H9 (cell line): ENCODE data around the gene RAB11FIP4. TPM values are rescaled to one million over a fixed set of nuclear protein-coding genes. Genes with fewer than 3 reads are reported as not detected.

Source experiments
- DNase-seq: peaks from one replicate; pipeline ENCODE4 v3.0.0-alpha.2; 2017
- H2AFZ ChIP-seq: one replicate; pipeline ENCODE4 v1.6.1; 2013; ENCODE audit warnings: mild to moderate bottlenecking, low read length, control low read depth, moderate library complexity
- H2AK5ac ChIP-seq: 2 replicates; pipeline ENCODE4 v1.6.1; 2013; ENCODE audit warnings: low read length, control low read depth, mixed read lengths; ENCODE audit not compliant: insufficient read length
- H2BK120ac ChIP-seq: one replicate; pipeline ENCODE4 v1.6.1; 2013; ENCODE audit warnings: low read depth, mild to moderate bottlenecking, low read length, control low read depth, inconsistent platforms; ENCODE audit not compliant: poor library complexity, severe bottlenecking
- H2BK12ac ChIP-seq: 2 replicates; pipeline ENCODE4 v1.6.1; 2013; ENCODE audit warnings: low read length, control low read depth, mixed read lengths, low read depth; ENCODE audit not compliant: insufficient read length
- H2BK15ac ChIP-seq: 2 replicates; pipeline ENCODE4 v1.6.1; 2013; ENCODE audit warnings: low read depth, low read length, control low read depth
- H2BK20ac ChIP-seq: one replicate; pipeline ENCODE4 v1.6.1; 2013; ENCODE audit warnings: low read depth, mild to moderate bottlenecking, low read length, control low read depth, inconsistent platforms; ENCODE audit not compliant: poor library complexity, severe bottlenecking
- H2BK5ac ChIP-seq: 2 replicates; pipeline ENCODE4 v1.6.1; 2013; ENCODE audit warnings: low read length, control low read depth, mixed read lengths; ENCODE audit not compliant: insufficient read length
- H3K14ac ChIP-seq: 2 replicates; pipeline ENCODE4 v1.6.1; 2013; ENCODE audit warnings: low read length, control low read depth; ENCODE audit not compliant: insufficient read depth
- H3K18ac ChIP-seq: 2 replicates; pipeline ENCODE4 v1.6.1; 2013; ENCODE audit warnings: low read depth, mild to moderate bottlenecking, mixed read lengths, low read length, control low read depth; ENCODE audit not compliant: insufficient read length
- H3K23ac ChIP-seq: 2 replicates; pipeline ENCODE4 v1.6.1; 2013; ENCODE audit warnings: low read length, control low read depth, mixed read lengths, low read depth; ENCODE audit not compliant: insufficient read length
- H3K23me2 ChIP-seq: 2 replicates; pipeline ENCODE4 v1.6.1; 2013; ENCODE audit warnings: low read depth, mild to moderate bottlenecking, mixed read lengths, low read length, control low read depth; ENCODE audit not compliant: insufficient read length, poor library complexity, severe bottlenecking
- H3K27ac ChIP-seq: 2 replicates; pipeline ENCODE4 v1.5.1; 2013; ENCODE audit warnings: low read length, control low read depth, mixed read lengths, low read depth; ENCODE audit not compliant: insufficient read length
- H3K27me3 ChIP-seq: 2 replicates; pipeline ENCODE4 v1.6.1; 2013; ENCODE audit warnings: low read length, control low read depth, inconsistent platforms; ENCODE audit not compliant: insufficient read depth
- H3K4ac ChIP-seq: 2 replicates; pipeline ENCODE4 v1.6.1; 2013; ENCODE audit warnings: low read depth, mild to moderate bottlenecking, control low read depth, inconsistent platforms, low read length, moderate library complexity
- H3K4me1 ChIP-seq: 2 replicates; pipeline ENCODE4 v1.6.1; 2013; ENCODE audit warnings: low read length, control low read depth, inconsistent platforms; ENCODE audit not compliant: insufficient read depth
- H3K4me2 ChIP-seq: 2 replicates; pipeline ENCODE4 v1.6.1; 2013; ENCODE audit warnings: low read length, control low read depth, mixed read lengths; ENCODE audit not compliant: insufficient read length, insufficient read depth
- H3K56ac ChIP-seq: 2 replicates; pipeline ENCODE4 v1.6.1; 2013; ENCODE audit warnings: low read depth, mild to moderate bottlenecking, mixed read lengths, low read length, control low read depth; ENCODE audit not compliant: insufficient read length
- H3K79me1 ChIP-seq: 2 replicates; pipeline ENCODE4 v1.6.1; 2013; ENCODE audit warnings: low read depth, mild to moderate bottlenecking, moderate library complexity, low read length, control low read depth, inconsistent platforms; ENCODE audit not compliant: insufficient read depth, poor library complexity, severe bottlenecking
- H3K79me2 ChIP-seq: 2 replicates; pipeline ENCODE4 v1.6.1; 2013; ENCODE audit warnings: low read length, control low read depth, inconsistent platforms; ENCODE audit not compliant: insufficient read depth
- H3K9ac ChIP-seq: 2 replicates; pipeline ENCODE4 v1.6.1; 2013; ENCODE audit warnings: low read length, control low read depth, mixed read lengths; ENCODE audit not compliant: insufficient read length; ENCODE audit errors: extremely low read depth
- H3K9me3 ChIP-seq: one replicate; pipeline ENCODE4 v1.6.1; 2013; ENCODE audit warnings: low read depth, low read length, inconsistent platforms; ENCODE audit not compliant: control insufficient read depth
- H3T11ph ChIP-seq: one replicate; pipeline ENCODE4 v1.6.1; 2013; ENCODE audit warnings: mild to moderate bottlenecking, low read length, control low read depth, inconsistent platforms
- H4K20me1 ChIP-seq: one replicate; pipeline ENCODE4 v1.6.1; 2013; ENCODE audit not compliant: control insufficient read depth, insufficient read length, insufficient read depth
- H4K5ac ChIP-seq: 2 replicates; pipeline ENCODE4 v1.6.1; 2013; ENCODE audit warnings: low read depth, mild to moderate bottlenecking, mixed read lengths, low read length, control low read depth; ENCODE audit not compliant: insufficient read length
- H4K8ac ChIP-seq: replicated peaks from 2 replicates; pipeline ENCODE4 v1.6.1; 2013; ENCODE audit warnings: low read length, control low read depth, mixed read lengths, low read depth; ENCODE audit not compliant: insufficient read length
- H4K91ac ChIP-seq: 2 replicates; pipeline ENCODE4 v1.6.1; 2013; ENCODE audit warnings: low read depth, mild to moderate bottlenecking, moderate library complexity, mixed read lengths, low read length, control low read depth; ENCODE audit not compliant: insufficient read length
- H3K27ac Mint-ChIP-seq, 3 experiments: 2 replicates in 2 of 3; 3 replicates in 1 of 3; pipeline ENCODE4 v1.8.0; 2020 to 2021; ENCODE audit warnings: mixed read lengths in 3 of 3, mild to moderate bottlenecking in 1 of 3, moderate library complexity in 1 of 3
- H3K27me3 Mint-ChIP-seq: 2 replicates; pipeline ENCODE4 v1.8.0; 2021; ENCODE audit warnings: low read depth, mild to moderate bottlenecking, moderate library complexity, mixed read lengths
- H3K36me3 Mint-ChIP-seq, 3 experiments: 2 replicates in 2 of 3; 3 replicates in 1 of 3; pipeline ENCODE4 v1.8.0; 2020 to 2021; ENCODE audit warnings: low read depth in 3 of 3, mixed read lengths in 3 of 3; ENCODE audit not compliant: insufficient read depth in 1 of 3
- H3K4me1 Mint-ChIP-seq, 2 experiments: 2 replicates each; pipeline ENCODE4 v1.8.0; 2020; ENCODE audit warnings: mixed read lengths in 2 of 2
- H3K4me3 Mint-ChIP-seq, 2 experiments: 2 replicates in 1 of 2; 3 replicates in 1 of 2; pipeline ENCODE4 v1.8.0; 2020 to 2021; ENCODE audit warnings: mild to moderate bottlenecking in 2 of 2, mixed read lengths in 2 of 2, moderate library complexity in 1 of 2
- H3K9me3 Mint-ChIP-seq, 2 experiments: 2 replicates in 1 of 2; 3 replicates in 1 of 2; pipeline ENCODE4 v1.8.0; 2020; ENCODE audit warnings: mild to moderate bottlenecking in 2 of 2, mixed read lengths in 2 of 2, moderate library complexity in 1 of 2
- CTCF ChIP-seq: fragments of 200-600 bp; sonication (generic); conservative IDR thresholded peaks from 3 replicates; pipeline ENCODE4 v1.8.0; 2021; ENCODE audit warnings: antibody characterized with exemption, mild to moderate bottlenecking
- WGBS: extraction: QIAGEN DNeasy Blood & Tissue Kit; methylation state at CpG from one replicate; pipeline ENCODE4 v1.1.7; 2013; ENCODE audit warnings: missing lambda C conversion rate, low lambda C conversion rate, mixed read lengths; ENCODE audit not compliant: insufficient read length; ENCODE audit errors: extremely low coverage; 5-methylcytosine and 5-hydroxymethylcytosine counted together
- total RNA-seq: library from RNA; stranded (reverse); gene quantifications from 2 replicates; pipeline ENCODE4 v1.2.1, GENCODE V29; 2021

The RAB11FIP4 gene
- total RNA-seq, 1 experiment from 2014 or later = 25.7 TPM

DNA sequence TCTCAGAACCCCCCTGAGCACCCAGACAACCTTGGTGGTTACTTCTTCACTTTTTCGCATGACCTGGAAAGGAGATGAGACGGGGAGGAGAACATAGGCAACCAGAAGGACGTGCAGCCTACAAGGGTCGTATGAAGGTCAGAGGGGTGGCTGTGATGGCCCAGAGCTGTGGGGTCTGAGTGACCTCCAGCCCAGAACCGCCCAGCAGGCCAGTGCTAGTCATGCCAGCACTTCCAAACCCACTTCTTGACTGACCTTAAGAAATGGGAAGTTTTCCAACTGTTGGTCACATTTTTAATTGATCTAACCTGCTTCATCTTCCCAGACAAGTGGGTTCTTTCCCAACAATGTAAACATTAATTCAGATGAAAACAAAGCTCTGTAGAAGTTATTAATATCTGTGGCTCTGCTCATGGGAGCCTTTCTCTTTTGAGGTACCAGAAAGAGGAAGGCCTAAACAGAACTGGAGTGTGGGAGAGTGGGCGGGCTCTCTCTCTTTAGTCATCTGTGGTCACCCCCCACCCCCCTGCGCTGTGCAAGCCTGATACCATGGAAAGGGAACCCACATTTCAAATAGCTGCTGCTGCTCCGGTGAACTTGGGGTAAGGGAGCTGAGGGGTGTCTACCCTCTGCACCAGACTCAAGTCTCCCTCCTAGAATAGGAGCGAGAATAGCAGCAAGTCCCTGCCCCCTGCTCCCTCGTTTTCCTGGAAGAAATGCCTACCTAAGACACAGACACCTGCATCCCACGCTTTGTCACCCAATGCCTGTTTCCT lies 101.6 kb downstream of the RAB11FIP4 start:
- Histone ChIP-seq H2AFZ (no peak overlapping the region), H2BK12ac (no peak overlapping the region), H2BK15ac (no peak overlapping the region), H3K27me3 (no peaks in the 10 kb centered on the region; the same call in 1 of the 2 replicates), H3K27ac (no peak overlapping the region), H3K23me2 (peaks cover 11% of the 10 kb centered on the region), H3K9me3 (no peaks in the 10 kb centered on the region), H3K4ac (no peak overlapping the region), H2BK120ac (no peak overlapping the region), H3T11ph (no peak overlapping the region), H4K91ac (no peak overlapping the region), H3K79me2 (peaks cover 8% of the 10 kb centered on the region; the same call in 1 of the 2 replicates), H3K9ac (no peak overlapping the region), H4K5ac (no peak overlapping the region), H3K4me2 (no peak overlapping the region), H3K18ac (no peak overlapping the region), H3K79me1 (peaks cover 6% of the 10 kb centered on the region), H2BK5ac (no peak overlapping the region), H2AK5ac (no peak overlapping the region), H3K23ac (no peak overlapping the region), H4K20me1 (no peaks in the 10 kb centered on the region), H3K14ac (no peak overlapping the region), H2BK20ac (no peak overlapping the region), H4K8ac (no peak overlapping the region), H3K56ac (no peak overlapping the region), H3K4me1 (peaks cover 9% of the 10 kb centered on the region; the same call in 1 of the 2 replicates)
- TF ChIP-seq CTCF = no peak
- peaks cover 5% of the 10 kb centered on the region for H3K27me3 Mint-ChIP-seq
- no peaks in the 10 kb centered on the region; a peak in 1 of 5 replicates for H3K9me3 Mint-ChIP-seq
- no peak overlapping the region for H3K27ac Mint-ChIP-seq
- WGBS = no CpG with 5 or more reads among the region's 11 CpGs
- H3K4me3 Mint-ChIP-seq = no peak overlapping the region
- peaks cover 64 to 80% of the 10 kb centered on the region in 2 experiments for H3K4me1 Mint-ChIP-seq
- peaks cover 0 to 7% (median 3%) of the 10 kb centered on the region in 3 experiments; a peak in 3 of 7 replicates for H3K36me3 Mint-ChIP-seq
- no peak for DNase-seq
